H1 (cell line): ENCODE results near the gene BNC1.

Source experiments
- ATF3 ChIP-seq: IDR thresholded peaks from 2 replicates; pipeline ENCODE4 v1.6.1; 2011; ENCODE audit warnings: low read depth, mild to moderate bottlenecking, low read length; ENCODE audit not compliant: insufficient read depth
- CEBPB ChIP-seq: IDR thresholded peaks from 2 replicates; pipeline ENCODE4 v1.6.1; 2012; ENCODE audit warnings: low read depth, low read length
- CTCF ChIP-seq, 3 experiments: IDR thresholded peaks; 1 replicate in 2 of 3; 2 replicates in 1 of 3; pipeline versions ENCODE4 v1.5.1 to v1.6.1; 2011; ENCODE audit warnings: low read length in 3 of 3, mild to moderate bottlenecking in 3 of 3, inconsistent platforms in 2 of 3, low read depth in 1 of 3, moderate library complexity in 1 of 3; ENCODE audit not compliant: insufficient read depth in 1 of 3; ENCODE audit errors: control extremely low read depth in 1 of 3
- EP300 ChIP-seq, 2 experiments: IDR thresholded peaks; 1 replicate in 1 of 2; 2 replicates in 1 of 2; pipeline ENCODE4 v1.6.1; 2011 to 2012; ENCODE audit warnings: low read depth in 2 of 2, low read length in 2 of 2, mild to moderate bottlenecking in 2 of 2, borderline replicate concordance in 1 of 2, inconsistent platforms in 1 of 2, moderate library complexity in 1 of 2
- MAX ChIP-seq: IDR thresholded peaks from 2 replicates; pipeline ENCODE4 v1.6.1; 2012; ENCODE audit warnings: inconsistent platforms
- NRF1 ChIP-seq: IDR thresholded peaks from 2 replicates; pipeline ENCODE4 v1.6.1; 2011; ENCODE audit warnings: mild to moderate bottlenecking, low read depth, low read length, improper control_type of control experiment
- POLR2A ChIP-seq, 2 experiments: IDR thresholded peaks; 1 replicate in 1 of 2; 2 replicates in 1 of 2; pipeline ENCODE4 v1.6.1; 2011; ENCODE audit warnings: low read depth in 2 of 2, low read length in 2 of 2, mild to moderate bottlenecking in 2 of 2; ENCODE audit errors: control extremely low read depth in 1 of 2
- SRF ChIP-seq: IDR thresholded peaks from 2 replicates; pipeline ENCODE4 v1.6.1; 2011; ENCODE audit warnings: mild to moderate bottlenecking, low read depth, low read length, moderate library complexity

- TF ChIP-seq NRF1 (no peak), CTCF (IDR thresholded peaks at IDR 0.05; ENCODE audit: control extremely low read depth in 1 of 3, insufficient read depth in 1 of 3, low read depth in 1 of 3, low read length in 3 of 3) (no peak), POLR2A (IDR thresholded peaks at IDR 0.05; ENCODE audit: control extremely low read depth in 1 of 2, low read depth in 2 of 2, low read length in 2 of 2) (no peak), CEBPB (no peak), SRF (no peak), MAX (no peak), EP300 (IDR thresholded peaks at IDR 0.05; ENCODE audit: borderline replicate concordance in 1 of 2, low read depth in 2 of 2, low read length in 2 of 2) (no peak), ATF3 (no peak)
These were observed 5.8 kb upstream of the BNC1 start for GRCh38 chr15:83290236-83290635.
